ENCODE measurements around the gene MYO10. TPM values are rescaled to one million over a fixed set of nuclear protein-coding genes. Genes with fewer than 3 reads are reported as not detected.

MYO10 gene
- total and polyA plus RNA-seq, 2 of the 8 experiments (the other 6 are each of a cell fraction or from before 2014, with no cell fraction given), result 21.5 to 107 TPM

DNA sequence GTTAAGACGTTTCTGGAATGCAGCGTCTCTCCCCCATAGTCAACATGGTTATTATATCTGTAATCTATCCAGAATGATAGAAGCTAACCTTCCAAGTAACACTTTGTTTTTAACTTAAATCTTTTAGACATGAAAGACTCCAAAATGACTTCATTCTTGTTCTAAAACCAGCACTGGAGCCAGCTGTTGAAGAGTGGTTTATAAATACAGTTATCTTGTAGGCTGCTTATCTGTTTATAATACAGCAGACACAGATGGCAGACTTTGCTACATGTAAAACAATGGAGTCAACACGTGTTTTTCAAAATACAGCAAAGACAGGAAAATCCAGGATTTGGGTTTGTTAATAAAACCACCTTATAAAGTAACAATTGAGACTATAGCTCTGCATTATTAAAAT is 270.5 kb downstream of the MYO10 start:
- Histone ChIP-seq H2BK5ac (ENCODE audit: low read depth, low read length) (no peak overlapping the region), H3K4me2 (ENCODE audit: insufficient read depth in 1 of 2, low read depth in 2 of 2, low read length in 2 of 2) (no peak overlapping the region), H3K4me3 (ENCODE audit: extremely low read depth in 1 of 4, insufficient read depth in 2 of 4, low read depth in 3 of 4, low read length in 4 of 4) (no peak overlapping the region), H2AFZ (ENCODE audit: low read length) (no peak overlapping the region), H4K20me1 (replicated peaks in 1 of 2; ENCODE audit: control insufficient read depth in 1 of 2, insufficient read depth in 2 of 2, low read length in 2 of 2) (peaks cover 5 to 10% of the 10 kb centered on the region in 2 experiments), H3K23me2 (ENCODE audit: low read depth, low read length) (no peaks in the 10 kb centered on the region), H3K23ac (ENCODE audit: insufficient read length) (no peak overlapping the region), H3K18ac (ENCODE audit: extremely low read depth, low read length) (no peak overlapping the region), H4K5ac (ENCODE audit: insufficient read length, low read depth, low read length) (no peak overlapping the region), H3K4ac (replicated peaks; ENCODE audit: insufficient read length, low read depth, low read length) (no peak overlapping the region), H3K4me1 (replicated peaks in 1 of 4; ENCODE audit: control insufficient read depth in 3 of 4, insufficient read depth in 4 of 4, low read length in 3 of 4) (no peaks in the 10 kb centered on the region), H4K91ac (replicated peaks; ENCODE audit: insufficient read length, low read length) (no peak overlapping the region), H4K8ac (ENCODE audit: extremely low read depth, insufficient read depth, low read length) (no peak overlapping the region), H2BK15ac (ENCODE audit: low read length) (no peak overlapping the region), H3K56ac (replicated peaks; ENCODE audit: insufficient read length, low read depth, low read length) (no peak overlapping the region), H3K36me3 (ENCODE audit: control insufficient read depth in 2 of 4, insufficient read depth in 4 of 4, low read length in 3 of 4) (peaks cover 32 to 67% (median 46%) of the 10 kb centered on the region in 4 experiments), H3K27ac (ENCODE audit: low read depth, low read length) (no peak overlapping the region), H3K14ac (ENCODE audit: insufficient read length) (no peak overlapping the region), H2BK20ac (ENCODE audit: low read length) (no peak overlapping the region), H3K79me2 (ENCODE audit: control insufficient read depth in 1 of 2, insufficient read depth in 2 of 2, low read length in 2 of 2) (no peaks in the 10 kb centered on the region), H3K9ac (replicated peaks in 1 of 4; ENCODE audit: extremely low read depth in 1 of 4, low read depth in 3 of 4, low read length in 3 of 4) (no peak overlapping the region), H2BK12ac (ENCODE audit: low read depth, low read length) (no peak overlapping the region), H2AK5ac (ENCODE audit: low read depth, low read length) (no peak overlapping the region), H3K27me3 (replicated peaks in 1 of 4; ENCODE audit: control insufficient read depth in 3 of 4, extremely low read depth in 1 of 4, insufficient read depth in 3 of 4, low read length in 3 of 4) (no peaks in the 10 kb centered on the region), H2BK120ac (replicated peaks; ENCODE audit: low read depth, low read length) (no peak overlapping the region), H3K79me1 (ENCODE audit: low read depth, low read length) (no peaks in the 10 kb centered on the region), H3K9me3 (ENCODE audit: insufficient read depth in 2 of 2, low read depth in 1 of 2, low read length in 1 of 2) (no peaks in the 10 kb centered on the region)
- 87% methylated on average over 3 of the region's 3 CpGs; no CpG with 5 or more reads in 1 of the 2 experiments for WGBS, 2 experiments (ENCODE audit: extremely low coverage in 1 of 2, insufficient coverage in 1 of 2, insufficient read length in 1 of 2, insufficient replicate concordance in 2 of 2, low coverage in 1 of 2, low lambda C conversion rate in 2 of 2, missing lambda C conversion rate in 1 of 2)
- no peak for TF ChIP-seq CREB1 (IDR thresholded peaks at IDR 0.05)
- TF ChIP-seq TCF12 (IDR thresholded peaks at IDR 0.05; ENCODE audit: low read depth, low read length), result no peak
- TF ChIP-seq POLR2A (IDR thresholded peaks at IDR 0.05; ENCODE audit: control extremely low read depth in 1 of 2, low read depth in 2 of 2, low read length in 2 of 2), result peak in 1 of 2 experiments; percentile 42; a peak in 1 of 3 replicates
- FAIRE-seq (no peak), DNase-seq (ENCODE audit: low read depth in 1 of 2, low spot score in 2 of 2) (no peak)
- POLR2A ChIA-PET (ENCODE audit: partially characterized antibody), result interaction anchor here (1.2 kb wide), 1 partner anchor 36 kb away, joined by 3 read pairs; no protein-coding TSS in a partner anchor
- CTCF ChIA-PET (ENCODE audit: partially characterized antibody), result interaction anchor here (0.9 to 6.5 kb wide), 16 partner anchors 8 to 537 kb away, joined by 3 to 51 read pairs (median 8); no protein-coding TSS in a partner anchor
